ENCODE data around the gene TGM1.

Gene TGM1

GRCh38 chr14:24271134-24271833 lies 8.3 kb upstream of the TGM1 start, which contains the start of gene RABGGTA:
TSS of gene RABGGTA (minus strand) at chr14:24271597. CDS start at chr14:24271115, 482 bp downstream.
- DNase-seq (ENCODE audit: low read depth) = peak; percentile 56

GRCh38 chr14:24270537-24271133 lies 7.7 kb upstream of the TGM1 start:
- no peak for DNase-seq (ENCODE audit: low read depth)

GRCh38 chr14:24269910-24270536 lies 7.0 kb upstream of the TGM1 start:
- DNase-seq (ENCODE audit: low read depth) = no peak

GRCh38 chr14:24269368-24269767 lies 6.4 kb upstream of the TGM1 start:
- no peak for DNase-seq (ENCODE audit: low read depth)

- no peak for DNase-seq (ENCODE audit: low read depth)
Observed at GRCh38 chr14:24268225-24268624, 5.2 kb upstream of the TGM1 start.

GRCh38 chr14:24267516-24267915 lies 4.5 kb upstream of the TGM1 start:
- DNase-seq (ENCODE audit: low read depth) = no peak

- DNase-seq (ENCODE audit: low read depth) = no peak
Observed at GRCh38 chr14:24266344-24267244, 3.6 kb upstream of the TGM1 start.

- DNase-seq (ENCODE audit: low read depth) = no peak
Observed at GRCh38 chr14:24264298-24264697, 1.3 kb upstream of the TGM1 start.

GRCh38 chr14:24263848-24264247 lies 871 bp upstream of the TGM1 start:
- no peak for DNase-seq (ENCODE audit: low read depth)

- no peak for DNase-seq (ENCODE audit: low read depth)
Observed at GRCh38 chr14:24261969-24262327, 1.0 kb downstream of the TGM1 start.

- no peak for DNase-seq (ENCODE audit: low read depth)
Observed at GRCh38 chr14:24261256-24261968, 1.6 kb downstream of the TGM1 start.

- DNase-seq (ENCODE audit: low read depth) = no peak
Observed at GRCh38 chr14:24260780-24261157, 2.2 kb downstream of the TGM1 start.

- no peak for DNase-seq (ENCODE audit: low read depth)
Observed at GRCh38 chr14:24260026-24260779, 2.8 kb downstream of the TGM1 start.

- DNase-seq (ENCODE audit: low read depth) = no peak
Observed at GRCh38 chr14:24259282-24260025, 3.5 kb downstream of the TGM1 start.

GRCh38 chr14:24258548-24259265 lies 4.3 kb downstream of the TGM1 start:
- DNase-seq (ENCODE audit: low read depth) = no peak

- no peak for DNase-seq (ENCODE audit: low read depth)
Observed at GRCh38 chr14:24258119-24258518, 4.9 kb downstream of the TGM1 start.

- DNase-seq (ENCODE audit: low read depth) = no peak
Observed at GRCh38 chr14:24256960-24257359, 6.0 kb downstream of the TGM1 start.

- DNase-seq (ENCODE audit: low read depth) = no peak
Observed at GRCh38 chr14:24255931-24256711, 6.9 kb downstream of the TGM1 start.

GRCh38 chr14:24255438-24255837 lies 7.5 kb downstream of the TGM1 start:
- no peak for DNase-seq (ENCODE audit: low read depth)
